HepG2 (cell line): ENCODE measurements around the gene ITLN2. TPM values are rescaled to one million over a fixed set of nuclear protein-coding genes. Genes with fewer than 3 reads are reported as not detected.
"Not testable (repeated sequence)": the region's sequence is repeated elsewhere in the genome, so short reads cannot be mapped to it uniquely, and the experiment has no call there.

Experiments
- ATAC-seq: fragments of 200-7000 bp; cut with Tn5 transposase; 3 replicates; pipeline ENCODE4 v1.9.1; 2020; ENCODE audit warnings: mild to moderate bottlenecking, moderate library complexity
- BruUV-seq: library from RNA; stranded (reverse); fragments of 400-500 nt; replicated peaks from 2 replicates; lab custom pipeline; 2021; lab: Mats Ljungman, UMichigan
- CTCF ChIA-PET: fragments of 300-600 bp; formaldehyde crosslinking; extraction: SDS; loops from one replicate; lab custom pipeline; 2021; ENCODE audit warnings: low total read pairs, inconsistent platforms, low intra/inter-chr PET ratio; lab: Yijun Ruan, JAX
- POLR2A ChIA-PET: fragments of 350-600 bp; sonication (Branson Sonifier 250); formaldehyde crosslinking; loops from one replicate; lab custom pipeline; 2020; ENCODE audit warnings: antibody characterized with exemption, inconsistent platforms; lab: Yijun Ruan, JAX
- DNase-seq: peaks from one replicate; pipeline ENCODE4 v3.0.0-alpha.2; 2015; ENCODE audit warnings: low spot score
- FAIRE-seq: peaks from 3 replicates; lab custom pipeline; 2011; peaks lifted over from hg19 to GRCh38; lab: Jason Lieb, UNC
- H2AFZ ChIP-seq: one replicate; pipeline ENCODE4 v1.6.1; 2011; ENCODE audit warnings: low read length, inconsistent platforms
- H3K27ac ChIP-seq: fragments of 300-600 bp; 3 replicates; pipeline ENCODE4 v1.8.0; 2011; ENCODE audit warnings: mixed run types, mild to moderate bottlenecking, mixed read lengths, low read length, inconsistent platforms; ENCODE audit not compliant: insufficient read depth; ENCODE audit errors: extremely low read length
- H3K27me3 ChIP-seq, 2 experiments: fragments of 200-600 bp in 1 of 2; 2 replicates in 1 of 2; 3 replicates in 1 of 2; pipeline versions ENCODE4 v1.6.0 to v1.8.0; 2011; ENCODE audit warnings: low read length in 2 of 2, mild to moderate bottlenecking in 2 of 2, moderate library complexity in 2 of 2, inconsistent platforms in 1 of 2; ENCODE audit not compliant: insufficient read depth in 2 of 2, control insufficient read depth in 1 of 2
- H3K36me3 ChIP-seq, 2 experiments: fragments of 200-600 bp in 1 of 2; replicated peaks in 1 of 2; 2 replicates in 1 of 2; 3 replicates in 1 of 2; pipeline versions ENCODE4 v1.5.1 to v1.8.0; 2011; ENCODE audit warnings: low read length in 2 of 2, inconsistent platforms in 1 of 2; ENCODE audit not compliant: insufficient read depth in 2 of 2, control insufficient read depth in 1 of 2
- H3K4me1 ChIP-seq: 2 replicates; pipeline ENCODE4 v1.5.1; 2012; ENCODE audit warnings: low read length, inconsistent platforms; ENCODE audit not compliant: insufficient read depth
- H3K4me2 ChIP-seq: 2 replicates; pipeline ENCODE4 v1.6.0; 2011; ENCODE audit warnings: low read depth, low read length, inconsistent platforms
- H3K4me3 ChIP-seq, 3 experiments: fragments of 200-600 bp in 1 of 3; sonication (generic), shearing (Covaris generic) in 1 of 3; replicated peaks in 1 of 3; 2 replicates each; pipeline ENCODE4 v1.5.1; 2011 to 2016; ENCODE audit warnings: low read length in 3 of 3, inconsistent platforms in 2 of 3, low read depth in 2 of 3, mild to moderate bottlenecking in 2 of 3, control low read depth in 1 of 3, mixed read lengths in 1 of 3; ENCODE audit not compliant: insufficient read depth in 1 of 3
- H3K79me2 ChIP-seq: one replicate; pipeline ENCODE4 v1.6.1; 2011; ENCODE audit warnings: low read length, inconsistent platforms; ENCODE audit not compliant: insufficient read depth
- H3K9ac ChIP-seq: 2 replicates; pipeline ENCODE4 v1.6.0; 2011; ENCODE audit warnings: mild to moderate bottlenecking, low read depth, low read length, inconsistent platforms; ENCODE audit not compliant: insufficient read depth
- H3K9me3 ChIP-seq: 2 replicates; pipeline ENCODE4 v1.5.1; 2012; ENCODE audit warnings: mild to moderate bottlenecking, low read length
- H4K20me1 ChIP-seq: 2 replicates; pipeline ENCODE4 v1.6.0; 2011; ENCODE audit warnings: inconsistent platforms, mild to moderate bottlenecking, low read length, moderate library complexity; ENCODE audit not compliant: insufficient read depth
- CEBPZ ChIP-seq: IDR thresholded peaks from 2 replicates; pipeline ENCODE4 v1.6.1; 2012; ENCODE audit warnings: low read length, improper control_type of control experiment
- NR3C1 ChIP-seq: sonication (generic); formaldehyde crosslinking; IDR thresholded peaks from 2 replicates; pipeline ENCODE4 v1.4.0; 2020; ENCODE audit warnings: missing genetic modification reagents
- SMAD3 ChIP-seq: sonication (generic); formaldehyde crosslinking; IDR thresholded peaks from 2 replicates; pipeline ENCODE4 v1.4.0; 2020; ENCODE audit warnings: missing genetic modification reagents
- ZNF12 ChIP-seq: sonication (generic); formaldehyde crosslinking; IDR thresholded peaks from 2 replicates; pipeline ENCODE4 v1.5.0; 2020; ENCODE audit warnings: missing genetic modification reagents
- WGBS: methylation state at CpG from one replicate; pipeline ENCODE4 v1.1.6; 2017; ENCODE audit warnings: low lambda C conversion rate; 5-methylcytosine and 5-hydroxymethylcytosine counted together
- in situ Hi-C: cut with HindIII; loops from 2 replicates; pipeline ENCODE4 v1.10.0; 2017; ENCODE audit warnings: low pct_unique_long_range_greater_than_20kb; ENCODE audit not compliant: extremely low pct_ligation_motif_present
- intact Hi-C: fragments of 100-400 bp; cut with micrococcal nuclease; formaldehyde crosslinking; loops from one replicate; pipeline ENCODE4 v1.10.0; 2022; ENCODE audit not compliant: unreplicated experiment
- polyA plus RNA-seq, 8 experiments: library from polyadenylated mRNA; depleted of rRNA in 3 of 8; stranded (reverse) in 7 of 8; unstranded in 1 of 8; fragments of >200 nt; fragmentation: Illumina TruSeq in 4 of 8; extraction: Trizol in 4 of 8; gene quantifications; 2 replicates each; pipeline versions ENCODE4 v1.2.1 to v1.2.3, GENCODE V29; 2011 to 2016; ENCODE audit warnings: low read depth in 4 of 8, missing spikeins in 1 of 8, mixed read lengths in 1 of 8; ENCODE audit not compliant: insufficient read depth in 1 of 8
- total RNA-seq, 5 experiments: library from RNA; depleted of rRNA; stranded (reverse); fragments of >200 nt; fragmentation: Illumina TruSeq; extraction: Trizol; gene quantifications; 2 replicates each; pipeline ENCODE4 v1.2.3, GENCODE V29; 2016; ENCODE audit warnings: low read depth in 1 of 5

Gene ITLN2
- total and polyA plus RNA-seq, 2 of the 13 experiments (the other 11 are each of a cell fraction or from before 2014, with no cell fraction given): not detected

GRCh38 chr1:160901768-160902167 is 52.8 kb downstream of the ITLN2 start:
- CTCF ChIA-PET: no interaction called here
- Histone ChIP-seq H2AFZ (no peak overlapping the region), H3K9ac (no peak overlapping the region), H4K20me1 (no peaks in the 10 kb centered on the region), H3K9me3 (no peaks in the 10 kb centered on the region), H3K27me3 (no peaks in the 10 kb centered on the region), H3K4me1 (no peaks in the 10 kb centered on the region), H3K4me2 (no peak overlapping the region), H3K4me3 (no peak overlapping the region), H3K79me2 (no peaks in the 10 kb centered on the region), H3K36me3 (no peaks in the 10 kb centered on the region), H3K27ac (no peak overlapping the region)
- POLR2A ChIA-PET: no interaction called here
- DNase-seq (no peak), ATAC-seq (no peak), FAIRE-seq (no peak)
- TF ChIP-seq CEBPZ (no peak), ZNF12 (CRISPR knock-in tag) (no peak), NR3C1 (CRISPR knock-in tag) (no peak), SMAD3 (no peak)
- BruUV-seq: no TSS peak
- in situ Hi-C loops: no loop called here
- WGBS: no CpG with 5 or more reads among the region's 2 CpGs
- intact Hi-C loops: no loop called here

GRCh38 chr1:160900683-160901082 is 53.9 kb downstream of the ITLN2 start:
- intact Hi-C loops, CTCF ChIA-PET, H3K27me3 ChIP-seq, FAIRE-seq, H3K9me3 ChIP-seq, BruUV-seq, POLR2A ChIA-PET, H2AFZ ChIP-seq, H3K36me3 ChIP-seq, in situ Hi-C loops, H3K9ac ChIP-seq, H3K4me2 ChIP-seq, H3K27ac ChIP-seq, H3K4me1 ChIP-seq, ATAC-seq, DNase-seq, H3K4me3 ChIP-seq, H4K20me1 ChIP-seq, H3K79me2 ChIP-seq: not testable (repeated sequence)
- WGBS: 15% methylated on average over 3 of the region's 3 CpGs

Other genes with a start within 250 kb of the ITLN2 start
- not detected in 2 replicates for gene CD48, start 243.0 kb downstream of the ITLN2 start, total RNA-seq (2016; rRNA removed; fragmentation: Illumina TruSeq; extraction: Trizol)
- gene CD48, start 243.0 kb downstream of the ITLN2 start, polyA plus RNA-seq (2011; rRNA removed): not detected in 2 replicates
- not detected in 2 replicates for gene SLAMF7, start 215.6 kb downstream of the ITLN2 start, total RNA-seq (2016; rRNA removed; fragmentation: Illumina TruSeq; extraction: Trizol)
- not detected in 2 replicates for gene SLAMF7, start 215.6 kb downstream of the ITLN2 start, polyA plus RNA-seq (2011; rRNA removed)
- gene LY9, start 158.6 kb downstream of the ITLN2 start, total RNA-seq (2016; rRNA removed; fragmentation: Illumina TruSeq; extraction: Trizol): not detected in 2 replicates
- not detected in 2 replicates for gene LY9, start 158.6 kb downstream of the ITLN2 start, polyA plus RNA-seq (2011; rRNA removed)
- gene CD244, start 91.9 kb downstream of the ITLN2 start, total RNA-seq (2016; rRNA removed; fragmentation: Illumina TruSeq; extraction: Trizol): 0.09 TPM in 1 of 2 replicates, not detected in the other
- gene CD244, start 91.9 kb downstream of the ITLN2 start, polyA plus RNA-seq (2011; rRNA removed): not detected in 2 replicates
- not detected in 2 replicates for gene ITLN1, start 69.6 kb downstream of the ITLN2 start, total RNA-seq (2016; rRNA removed; fragmentation: Illumina TruSeq; extraction: Trizol)
- not detected in 2 replicates for gene ITLN1, start 69.6 kb downstream of the ITLN2 start, polyA plus RNA-seq (2011; rRNA removed)
- gene F11R, start 66.3 kb upstream of the ITLN2 start, total RNA-seq (2016; rRNA removed; fragmentation: Illumina TruSeq; extraction: Trizol): 41.4 and 95.8 TPM in 2 replicates
- gene F11R, start 66.3 kb upstream of the ITLN2 start, polyA plus RNA-seq (2011; rRNA removed): 105 and 145 TPM in 2 replicates
- 0.31 TPM in 1 of 2 replicates, not detected in the other for gene TSTD1, start 84.2 kb upstream of the ITLN2 start, total RNA-seq (2016; rRNA removed; fragmentation: Illumina TruSeq; extraction: Trizol)
- 0.15 TPM in 1 of 2 replicates, not detected in the other for gene TSTD1, start 84.2 kb upstream of the ITLN2 start, polyA plus RNA-seq (2011; rRNA removed)
- 32.2 and 39.4 TPM in 2 replicates for gene USF1, start 91.2 kb upstream of the ITLN2 start, total RNA-seq (2016; rRNA removed; fragmentation: Illumina TruSeq; extraction: Trizol)
- 26.9 and 40.0 TPM in 2 replicates for gene USF1, start 91.2 kb upstream of the ITLN2 start, polyA plus RNA-seq (2011; rRNA removed)
- 0.20 TPM in 1 of 2 replicates, not detected in the other for gene ARHGAP30, start 115.1 kb upstream of the ITLN2 start, total RNA-seq (2016; rRNA removed; fragmentation: Illumina TruSeq; extraction: Trizol)
- gene ARHGAP30, start 115.1 kb upstream of the ITLN2 start, polyA plus RNA-seq (2011; rRNA removed): 0.13 and 0.17 TPM in 2 replicates
- 12.3 and 12.4 TPM in 2 replicates for gene NECTIN4, start 134.7 kb upstream of the ITLN2 start, total RNA-seq (2016; rRNA removed; fragmentation: Illumina TruSeq; extraction: Trizol)
- gene NECTIN4, start 134.7 kb upstream of the ITLN2 start, polyA plus RNA-seq (2011; rRNA removed): 5.9 and 9.2 TPM in 2 replicates
- 2.9 and 4.0 TPM in 2 replicates for gene KLHDC9, start 143.6 kb upstream of the ITLN2 start, total RNA-seq (2016; rRNA removed; fragmentation: Illumina TruSeq; extraction: Trizol)
- 2.6 and 2.9 TPM in 2 replicates for gene KLHDC9, start 143.6 kb upstream of the ITLN2 start, polyA plus RNA-seq (2011; rRNA removed)
- 63.6 and 90.3 TPM in 2 replicates for gene PFDN2, start 163.2 kb upstream of the ITLN2 start, total RNA-seq (2016; rRNA removed; fragmentation: Illumina TruSeq; extraction: Trizol)
- gene PFDN2, start 163.2 kb upstream of the ITLN2 start, polyA plus RNA-seq (2011; rRNA removed): 51.0 and 62.6 TPM in 2 replicates
- 30.0 and 31.0 TPM in 2 replicates for gene NIT1, start 163.3 kb upstream of the ITLN2 start, total RNA-seq (2016; rRNA removed; fragmentation: Illumina TruSeq; extraction: Trizol)
- 22.7 and 29.2 TPM in 2 replicates for gene NIT1, start 163.3 kb upstream of the ITLN2 start, polyA plus RNA-seq (2011; rRNA removed)
- 12.6 and 14.0 TPM in 2 replicates for gene DEDD, start 177.9 kb upstream of the ITLN2 start, total RNA-seq (2016; rRNA removed; fragmentation: Illumina TruSeq; extraction: Trizol)
- 27.8 and 31.2 TPM in 2 replicates for gene DEDD, start 177.9 kb upstream of the ITLN2 start, polyA plus RNA-seq (2011; rRNA removed)
- 72.8 and 96.5 TPM in 2 replicates for gene UFC1, start 199.2 kb upstream of the ITLN2 start, total RNA-seq (2016; rRNA removed; fragmentation: Illumina TruSeq; extraction: Trizol)
- 70.1 and 85.2 TPM in 2 replicates for gene UFC1, start 199.2 kb upstream of the ITLN2 start, polyA plus RNA-seq (2011; rRNA removed)
- 7.4 and 10.1 TPM in 2 replicates for gene USP21, start 204.7 kb upstream of the ITLN2 start, total RNA-seq (2016; rRNA removed; fragmentation: Illumina TruSeq; extraction: Trizol)
- 31.0 and 33.1 TPM in 2 replicates for gene USP21, start 204.7 kb upstream of the ITLN2 start, polyA plus RNA-seq (2011; rRNA removed)
- gene PPOX, start 211.6 kb upstream of the ITLN2 start, total RNA-seq (2016; rRNA removed; fragmentation: Illumina TruSeq; extraction: Trizol): 13.0 and 15.5 TPM in 2 replicates
- 25.2 and 27.7 TPM in 2 replicates for gene PPOX, start 211.6 kb upstream of the ITLN2 start, polyA plus RNA-seq (2011; rRNA removed)
- 26.7 and 35.6 TPM in 2 replicates for gene B4GALT3, start 222.7 kb upstream of the ITLN2 start, total RNA-seq (2016; rRNA removed; fragmentation: Illumina TruSeq; extraction: Trizol)
- 40.4 and 45.0 TPM in 2 replicates for gene B4GALT3, start 222.7 kb upstream of the ITLN2 start, polyA plus RNA-seq (2011; rRNA removed)
- 0.73 and 1.7 TPM in 2 replicates for gene ADAMTS4, start 244.2 kb upstream of the ITLN2 start, total RNA-seq (2016; rRNA removed; fragmentation: Illumina TruSeq; extraction: Trizol)
- 0.51 and 0.56 TPM in 2 replicates for gene ADAMTS4, start 244.2 kb upstream of the ITLN2 start, polyA plus RNA-seq (2011; rRNA removed)
- 118 and 129 TPM in 2 replicates for gene NDUFS2, start 247.6 kb upstream of the ITLN2 start, total RNA-seq (2016; rRNA removed; fragmentation: Illumina TruSeq; extraction: Trizol)
- gene NDUFS2, start 247.6 kb upstream of the ITLN2 start, polyA plus RNA-seq (2011; rRNA removed): 70.1 and 89.9 TPM in 2 replicates